ENCODE results near the gene PACSIN2. TPM values are rescaled to one million over a fixed set of nuclear protein-coding genes. Genes with fewer than 3 reads are reported as not detected.

Gene PACSIN2
- total RNA-seq, 1 donor from 2014 or later, result 49.8 TPM

GRCh38 chr22:42985531-42985905 lies 29.4 kb downstream of the PACSIN2 start:
- FAIRE-seq (no peak), DNase-seq (ENCODE audit: low read depth) (no peak)
- Histone ChIP-seq H3K27me3 (ENCODE audit: control insufficient read depth, insufficient read depth, low read length) (no peaks in the 10 kb centered on the region), H3K36me3 (ENCODE audit: control insufficient read depth, insufficient read depth, low read length) (peaks cover 2% of the 10 kb centered on the region), H3K4me3 (ENCODE audit: low read depth, low read length) (no peak overlapping the region)
- TF ChIP-seq CTCF (IDR thresholded peaks at IDR 0.05; ENCODE audit: insufficient read depth, low read length, severe bottlenecking), result no peak

GRCh38 chr22:42984814-42985530 lies 30.0 kb downstream of the PACSIN2 start:
- Histone ChIP-seq H3K4me3 (ENCODE audit: low read depth, low read length) (no peak overlapping the region), H3K27me3 (ENCODE audit: control insufficient read depth, insufficient read depth, low read length) (no peaks in the 10 kb centered on the region), H3K36me3 (ENCODE audit: control insufficient read depth, insufficient read depth, low read length) (peaks cover 2% of the 10 kb centered on the region)
- DNase-seq (ENCODE audit: low read depth), result no peak
- no peak for TF ChIP-seq CTCF (IDR thresholded peaks at IDR 0.05; ENCODE audit: insufficient read depth, low read length, severe bottlenecking)
- FAIRE-seq, result no peak

- DNase-seq (ENCODE audit: low read depth) (no peak), FAIRE-seq (peak; percentile 72)
- no peak for TF ChIP-seq CTCF (IDR thresholded peaks at IDR 0.05; ENCODE audit: insufficient read depth, low read length, severe bottlenecking)
- Histone ChIP-seq H3K27me3 (ENCODE audit: control insufficient read depth, insufficient read depth, low read length) (no peaks in the 10 kb centered on the region), H3K36me3 (ENCODE audit: control insufficient read depth, insufficient read depth, low read length) (peaks cover 2% of the 10 kb centered on the region), H3K4me3 (ENCODE audit: low read depth, low read length) (no peak overlapping the region)
These were observed 30.6 kb downstream of the PACSIN2 start for GRCh38 chr22:42984397-42984796.

GRCh38 chr22:42983470-42983869 lies 31.5 kb downstream of the PACSIN2 start:
- Histone ChIP-seq H3K36me3 (ENCODE audit: control insufficient read depth, insufficient read depth, low read length) (peaks cover 2% of the 10 kb centered on the region), H3K27me3 (ENCODE audit: control insufficient read depth, insufficient read depth, low read length) (no peaks in the 10 kb centered on the region), H3K4me3 (ENCODE audit: low read depth, low read length) (no peak overlapping the region)
- no peak for FAIRE-seq
- no peak for DNase-seq (ENCODE audit: low read depth)
- no peak for TF ChIP-seq CTCF (IDR thresholded peaks at IDR 0.05; ENCODE audit: insufficient read depth, low read length, severe bottlenecking)

GRCh38 chr22:42979606-42980005 lies 35.3 kb downstream of the PACSIN2 start:
- H3K36me3 ChIP-seq (ENCODE audit: control insufficient read depth, insufficient read depth, low read length), result no peaks in the 10 kb centered on the region
- DNase-seq (ENCODE audit: low read depth) (no peak), FAIRE-seq (no peak)
- no peaks in the 10 kb centered on the region for H3K27me3 ChIP-seq (ENCODE audit: control insufficient read depth, insufficient read depth, low read length)
- H3K4me3 ChIP-seq (ENCODE audit: low read depth, low read length), result no peak overlapping the region
- TF ChIP-seq CTCF (IDR thresholded peaks at IDR 0.05; ENCODE audit: insufficient read depth, low read length, severe bottlenecking), result no peak

All from bronchial epithelial cell (primary cell).